ENCODE results near the gene PDE11A.

DNA sequence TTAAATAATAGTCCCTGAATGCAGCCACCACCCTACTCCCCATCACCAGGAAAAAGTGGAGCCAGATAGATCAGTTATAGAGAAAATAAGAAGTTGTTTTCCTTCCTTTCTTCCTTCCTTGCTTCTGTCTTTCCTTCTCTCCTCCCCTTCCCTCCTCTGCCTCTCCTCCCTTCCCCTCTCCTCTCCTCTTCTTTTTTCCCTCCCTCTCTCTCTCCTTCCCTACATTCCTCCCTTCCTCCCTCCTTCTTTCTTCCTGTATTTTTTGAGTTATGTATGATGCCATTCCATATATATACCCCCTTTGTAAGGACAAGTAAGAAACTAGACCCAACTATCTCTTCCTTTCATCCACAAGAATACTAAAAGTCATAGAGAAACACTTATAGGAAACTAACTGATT, 414.3 kb downstream of the PDE11A start:
- TF ChIP-seq POLR2AphosphoS5 (IDR thresholded peaks at IDR 0.05): no peak
- TF ChIP-seq, protein P1, sequence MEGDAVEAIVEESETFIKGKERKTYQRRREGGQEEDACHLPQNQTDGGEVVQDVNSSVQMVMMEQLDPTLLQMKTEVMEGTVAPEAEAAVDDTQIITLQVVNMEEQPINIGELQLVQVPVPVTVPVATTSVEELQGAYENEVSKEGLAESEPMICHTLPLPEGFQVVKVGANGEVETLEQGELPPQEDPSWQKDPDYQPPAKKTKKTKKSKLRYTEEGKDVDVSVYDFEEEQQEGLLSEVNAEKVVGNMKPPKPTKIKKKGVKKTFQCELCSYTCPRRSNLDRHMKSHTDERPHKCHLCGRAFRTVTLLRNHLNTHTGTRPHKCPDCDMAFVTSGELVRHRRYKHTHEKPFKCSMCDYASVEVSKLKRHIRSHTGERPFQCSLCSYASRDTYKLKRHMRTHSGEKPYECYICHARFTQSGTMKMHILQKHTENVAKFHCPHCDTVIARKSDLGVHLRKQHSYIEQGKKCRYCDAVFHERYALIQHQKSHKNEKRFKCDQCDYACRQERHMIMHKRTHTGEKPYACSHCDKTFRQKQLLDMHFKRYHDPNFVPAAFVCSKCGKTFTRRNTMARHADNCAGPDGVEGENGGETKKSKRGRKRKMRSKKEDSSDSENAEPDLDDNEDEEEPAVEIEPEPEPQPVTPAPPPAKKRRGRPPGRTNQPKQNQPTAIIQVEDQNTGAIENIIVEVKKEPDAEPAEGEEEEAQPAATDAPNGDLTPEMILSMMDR (IDR thresholded peaks at IDR 0.05): no peak
- TF ChIP-seq POLR2A (IDR thresholded peaks at IDR 0.05): no peak
